22Rv1 (cell line): ENCODE measurements around the gene RPTOR.

Experiments used
- H3K27ac ChIP-seq: fragments of 450-650 bp; 2 replicates; pipeline ENCODE4 v1.5.1; 2017
- ZFX ChIP-seq: fragments of 450-650 bp; IDR thresholded peaks from 2 replicates; pipeline ENCODE4 v1.6.1; 2017; ENCODE audit warnings: antibody characterized with exemption, borderline replicate concordance
- TF ChIP-seq, protein P1 (sequence below): fragments of 450-650 bp; IDR thresholded peaks from 2 replicates; pipeline ENCODE4 v1.5.1; 2017; ENCODE audit warnings: mild to moderate bottlenecking

The RPTOR gene

DNA sequence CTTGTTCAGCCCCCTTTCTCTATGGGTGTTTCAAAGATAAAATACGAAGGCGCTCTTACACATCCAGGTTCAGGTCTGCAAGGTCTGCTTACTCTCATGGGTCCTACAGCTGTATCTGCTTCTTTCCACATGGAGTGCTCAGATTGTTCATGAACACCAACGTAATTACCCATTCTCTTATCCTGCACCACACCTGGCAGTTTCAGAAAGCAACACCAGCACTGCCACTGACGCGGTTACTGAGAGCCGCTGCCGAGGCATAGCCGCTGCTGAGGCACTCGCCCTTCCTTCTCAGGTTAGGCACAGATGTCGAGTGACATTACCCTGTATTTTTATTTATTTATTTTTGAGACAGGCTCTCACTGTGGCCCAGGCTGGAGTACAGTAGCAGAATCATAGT is 147.1 kb downstream of the RPTOR start:
- no peak overlapping the region for H3K27ac ChIP-seq
- TF ChIP-seq ZFX = no peak

DNA sequence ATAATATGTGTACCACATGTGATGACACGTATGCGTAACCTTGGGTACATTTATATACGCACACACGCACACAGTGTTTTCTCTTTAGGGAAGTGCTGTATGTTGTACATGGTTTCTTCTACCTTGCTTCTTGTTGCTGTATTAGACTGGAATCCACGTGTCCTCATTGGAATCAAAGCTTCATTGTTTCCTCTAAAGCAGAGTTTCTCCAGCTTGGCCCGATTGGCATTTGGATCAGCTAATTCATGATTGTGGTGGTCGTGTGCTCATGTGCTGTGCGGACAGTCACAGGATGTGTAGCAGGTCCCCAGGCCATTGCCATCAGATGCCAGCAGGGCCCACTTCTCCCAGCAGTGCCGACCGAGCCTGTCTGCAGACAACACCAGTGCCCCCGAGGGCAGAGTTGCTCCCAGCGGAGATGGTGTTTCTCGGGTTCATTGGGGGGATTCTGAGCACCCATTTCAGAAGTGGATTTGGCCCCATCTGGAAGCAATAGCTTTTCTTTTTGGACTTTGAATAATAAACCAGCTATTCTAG is 148.4 kb downstream of the RPTOR start:
- H3K27ac ChIP-seq = no peak overlapping the region
- TF ChIP-seq, protein P1, sequence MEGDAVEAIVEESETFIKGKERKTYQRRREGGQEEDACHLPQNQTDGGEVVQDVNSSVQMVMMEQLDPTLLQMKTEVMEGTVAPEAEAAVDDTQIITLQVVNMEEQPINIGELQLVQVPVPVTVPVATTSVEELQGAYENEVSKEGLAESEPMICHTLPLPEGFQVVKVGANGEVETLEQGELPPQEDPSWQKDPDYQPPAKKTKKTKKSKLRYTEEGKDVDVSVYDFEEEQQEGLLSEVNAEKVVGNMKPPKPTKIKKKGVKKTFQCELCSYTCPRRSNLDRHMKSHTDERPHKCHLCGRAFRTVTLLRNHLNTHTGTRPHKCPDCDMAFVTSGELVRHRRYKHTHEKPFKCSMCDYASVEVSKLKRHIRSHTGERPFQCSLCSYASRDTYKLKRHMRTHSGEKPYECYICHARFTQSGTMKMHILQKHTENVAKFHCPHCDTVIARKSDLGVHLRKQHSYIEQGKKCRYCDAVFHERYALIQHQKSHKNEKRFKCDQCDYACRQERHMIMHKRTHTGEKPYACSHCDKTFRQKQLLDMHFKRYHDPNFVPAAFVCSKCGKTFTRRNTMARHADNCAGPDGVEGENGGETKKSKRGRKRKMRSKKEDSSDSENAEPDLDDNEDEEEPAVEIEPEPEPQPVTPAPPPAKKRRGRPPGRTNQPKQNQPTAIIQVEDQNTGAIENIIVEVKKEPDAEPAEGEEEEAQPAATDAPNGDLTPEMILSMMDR = no peak
- TF ChIP-seq ZFX = no peak

DNA sequence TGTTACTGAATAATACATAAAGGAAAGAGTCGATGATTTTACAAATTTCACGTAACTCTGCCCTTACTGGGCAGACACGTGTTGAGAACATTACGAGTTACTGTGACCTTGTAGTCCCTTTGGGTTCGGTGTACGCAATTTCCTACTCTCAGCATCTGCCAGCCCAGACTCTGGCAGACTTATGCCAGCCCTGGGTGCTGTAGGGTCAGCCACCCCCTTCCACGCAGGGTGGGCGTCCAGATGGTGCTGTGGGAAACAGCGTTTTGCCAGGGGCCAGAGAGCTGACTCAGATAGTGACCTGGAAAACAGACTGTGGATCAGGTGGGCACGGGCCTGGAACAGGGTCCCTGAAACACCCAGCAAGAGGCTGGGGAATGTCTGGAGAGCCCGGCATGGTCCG is 148.9 kb downstream of the RPTOR start:
- no peak for TF ChIP-seq ZFX
- TF ChIP-seq, protein P1 = no peak
- H3K27ac ChIP-seq = no peak overlapping the region

DNA sequence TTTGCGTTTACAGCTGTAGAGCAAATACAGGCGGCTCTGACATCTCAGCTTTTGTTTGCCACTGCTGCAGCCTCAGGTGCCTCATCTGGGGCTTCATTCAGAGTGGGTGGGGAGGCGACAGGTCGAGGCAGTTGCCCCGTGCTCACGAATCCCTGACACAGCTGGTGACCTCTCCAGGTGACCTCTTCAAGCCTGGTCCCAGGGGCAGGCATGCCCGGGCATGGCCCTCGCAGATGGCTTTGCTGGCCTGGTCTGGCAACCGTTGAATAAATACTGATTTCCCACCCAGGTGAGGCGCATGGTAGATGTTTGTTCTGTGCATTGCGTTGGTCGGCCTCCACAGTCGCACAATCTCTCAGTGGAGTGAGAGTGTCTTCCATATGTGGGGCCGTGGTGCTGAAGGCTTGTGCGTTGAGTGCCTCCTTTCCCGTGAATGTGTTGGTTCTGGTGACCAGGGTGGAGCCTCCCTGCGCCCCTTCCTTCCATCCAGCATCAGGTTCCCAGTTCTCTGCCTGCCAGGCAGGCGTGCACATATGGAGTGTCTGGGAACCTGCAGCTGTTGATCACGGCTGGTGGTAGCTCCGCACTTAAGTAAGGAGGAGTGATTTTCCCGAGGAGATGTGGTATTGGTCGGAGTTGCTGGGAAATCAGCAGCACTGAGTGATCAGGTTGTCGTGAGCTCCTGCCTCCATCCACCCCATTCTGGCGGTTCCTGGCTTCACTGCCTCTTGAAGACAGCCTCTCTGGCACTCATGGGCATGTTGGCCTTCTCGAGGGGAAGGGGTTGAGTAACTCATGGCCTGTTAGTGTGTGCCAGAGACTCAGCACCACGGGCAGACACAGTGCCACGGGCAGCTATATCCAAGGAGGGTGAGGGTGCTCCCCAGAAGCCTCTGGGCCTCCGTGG is 149.7 kb downstream of the RPTOR start:
- H3K27ac ChIP-seq = no peak overlapping the region
- TF ChIP-seq, protein P1 = no peak
- TF ChIP-seq ZFX = no peak

DNA sequence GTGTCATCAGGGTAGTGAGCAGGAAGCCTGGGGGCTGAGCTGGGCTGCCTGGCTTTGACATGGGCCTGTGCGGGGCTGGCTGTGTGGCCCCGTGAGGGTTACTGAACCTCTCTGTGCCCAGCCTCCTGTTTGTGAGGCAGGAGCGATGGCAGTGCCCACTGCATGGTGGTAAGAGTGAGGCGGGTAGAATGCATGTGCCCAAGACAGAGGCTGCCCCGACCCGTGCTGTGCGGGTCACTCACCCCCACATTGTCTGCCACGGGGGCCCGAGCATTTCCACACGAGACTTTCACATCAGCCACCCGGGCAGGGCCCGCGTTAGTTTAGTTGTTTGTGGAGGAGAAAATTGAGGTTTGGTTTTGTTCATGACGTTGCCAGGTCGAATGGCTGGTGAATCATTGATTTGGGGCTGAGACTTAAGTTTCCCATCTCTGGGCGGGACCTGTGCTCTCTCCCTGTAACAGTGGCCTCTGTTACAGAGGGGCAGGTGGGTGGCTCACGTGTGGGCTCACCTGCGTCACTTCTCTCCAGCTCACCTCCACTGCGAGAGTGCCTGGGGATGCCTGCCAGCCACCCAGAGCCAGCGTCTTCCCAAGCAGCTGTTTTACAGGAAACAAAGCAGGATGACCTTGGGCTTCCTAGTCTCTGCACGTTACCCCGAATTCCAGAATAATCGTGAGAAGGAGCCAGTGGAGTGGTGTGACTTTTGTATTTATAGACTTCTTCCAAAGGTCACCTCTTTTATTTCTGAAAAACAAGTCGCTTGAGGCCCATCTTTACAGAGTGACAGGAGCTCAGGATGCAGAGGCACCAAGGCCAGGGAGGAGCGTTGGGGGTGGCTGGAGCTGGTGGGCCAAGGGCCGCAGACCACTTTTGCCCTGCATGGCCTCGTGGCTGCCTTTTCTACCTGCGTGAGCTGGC is 150.6 kb downstream of the RPTOR start:
- H3K27ac ChIP-seq = no peak overlapping the region
- no peak for TF ChIP-seq ZFX
- TF ChIP-seq, protein P1 = no peak

DNA sequence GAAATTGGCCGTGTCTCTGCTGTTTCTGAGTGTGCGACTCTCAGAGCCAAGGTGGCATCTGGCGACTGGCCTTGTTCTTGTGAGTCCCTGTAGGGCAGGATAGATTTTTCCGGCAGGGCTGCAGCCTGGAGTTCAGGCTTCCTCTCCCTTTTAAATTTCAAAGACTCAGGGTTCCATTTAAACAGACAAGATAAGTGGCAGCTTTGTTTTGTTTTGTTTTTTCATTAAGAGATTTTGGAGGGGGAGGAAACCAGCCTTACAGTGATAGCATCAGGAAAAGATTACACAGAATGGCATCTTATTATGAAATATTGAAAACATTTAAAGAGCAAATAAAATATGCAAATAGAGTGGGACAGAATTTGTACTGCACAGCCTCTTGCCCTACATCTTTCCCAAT is 151.3 kb downstream of the RPTOR start:
- TF ChIP-seq, protein P1 = no peak
- no peak for TF ChIP-seq ZFX
- no peak overlapping the region for H3K27ac ChIP-seq

DNA sequence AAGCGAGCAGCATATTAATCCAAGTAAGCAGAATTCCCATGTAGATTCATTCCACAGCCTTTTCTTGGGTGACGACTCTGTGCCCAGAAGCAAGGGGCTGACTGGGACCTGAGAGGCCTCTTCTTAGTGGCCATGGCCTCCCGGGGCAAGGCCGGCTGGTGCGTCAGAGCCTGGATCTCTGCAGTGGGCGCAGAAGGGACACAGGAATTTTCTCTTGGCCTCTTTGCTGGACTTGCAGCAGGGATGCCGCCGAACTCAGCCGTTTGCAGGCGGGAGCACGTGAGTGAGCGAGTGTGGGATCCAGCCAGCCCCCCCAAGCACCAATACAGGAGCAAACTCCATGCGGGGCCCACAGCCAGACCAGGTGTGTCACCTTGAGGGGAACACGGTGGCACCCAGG is 151.8 kb downstream of the RPTOR start:
- H3K27ac ChIP-seq = no peak overlapping the region
- TF ChIP-seq ZFX = no peak
- TF ChIP-seq, protein P1 = no peak
